PC-9 (cell line): ENCODE measurements around the gene BRD3OS.

ENCODE experiments used
- CTCF ChIP-seq: fragments of 200-600 bp; sonication (generic); conservative IDR thresholded peaks from 2 replicates; pipeline ENCODE4 v1.6.1; 2017; ENCODE audit warnings: mixed run types, antibody characterized with exemption, mild to moderate bottlenecking, moderate library complexity
- EZH2 ChIP-seq: fragments of 200-600 bp; sonication (generic); IDR thresholded peaks from 2 replicates; pipeline ENCODE4 v1.8.0; 2017; ENCODE audit warnings: antibody characterized with exemption, low read depth

- TF ChIP-seq CTCF: no peak
- no peak for TF ChIP-seq EZH2
These were observed 35.9 kb downstream of the BRD3OS start for GRCh38 chr9:134061019-134061687.
